Neutrophil (primary cell): Measurements from ENCODE around the gene LITAF.
"Not testable (repeated sequence)": the region's sequence is repeated elsewhere in the genome, so short reads cannot be mapped to it uniquely, and the experiment has no call there.

Experiments
- H3K27ac ChIP-seq: fragments of 200-600 bp; sonication (generic); 2 replicates; pipeline ENCODE4 v1.5.1; 2016; ENCODE audit warnings: mild to moderate bottlenecking, moderate library complexity
- H3K27me3 ChIP-seq: fragments of 200-600 bp; sonication (generic); 2 replicates; pipeline ENCODE4 v1.6.0; 2016; ENCODE audit warnings: mild to moderate bottlenecking
- H3K36me3 ChIP-seq: fragments of 200-600 bp; sonication (generic); 2 replicates; pipeline ENCODE4 v1.5.1; 2017
- H3K4me1 ChIP-seq, 2 experiments: fragments of 200-600 bp in 1 of 2; sonication (generic) in 1 of 2; 1 replicate in 1 of 2; 2 replicates in 1 of 2; pipeline versions ENCODE4 v1.5.1 to v1.6.1; 2013 to 2016; ENCODE audit warnings: low read depth in 1 of 2, low read length in 1 of 2, mild to moderate bottlenecking in 1 of 2, moderate library complexity in 1 of 2; ENCODE audit not compliant: control insufficient read depth in 1 of 2, insufficient read depth in 1 of 2
- H3K4me3 ChIP-seq, 2 experiments: fragments of 200-600 bp in 1 of 2; sonication (generic) in 1 of 2; 1 replicate in 1 of 2; 2 replicates in 1 of 2; pipeline ENCODE4 v1.5.1; 2013 to 2016; ENCODE audit warnings: low read depth in 1 of 2, low read length in 1 of 2, mild to moderate bottlenecking in 1 of 2, moderate library complexity in 1 of 2
- H3K9me3 ChIP-seq: fragments of 200-600 bp; sonication (generic); 2 replicates; pipeline ENCODE4 v1.5.1; 2016
- TF ChIP-seq, protein P1 (sequence below): fragments of 200-600 bp; sonication (generic); IDR thresholded peaks from 2 replicates; pipeline ENCODE4 v1.5.1; 2016; ENCODE audit warnings: antibody characterized with exemption

The LITAF gene

DNA sequence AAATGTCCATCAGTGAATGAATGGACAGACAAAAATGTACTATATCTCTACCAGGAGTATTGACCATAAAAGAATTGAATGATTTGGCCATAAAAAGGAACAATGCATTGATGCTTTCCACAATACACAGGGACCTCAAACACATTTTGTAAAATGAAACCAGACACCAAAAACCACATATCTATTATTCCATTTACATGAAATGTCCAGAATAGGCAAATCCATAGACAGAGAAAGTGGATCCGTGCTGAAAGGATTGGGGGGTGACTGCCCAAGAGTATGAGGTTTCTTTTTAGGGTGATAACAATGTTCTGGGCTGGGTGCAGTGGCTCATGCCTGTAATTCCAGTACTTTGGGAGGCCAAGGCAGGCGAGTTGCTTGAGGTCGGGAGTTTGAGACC lies 6.9 kb upstream of the LITAF start:
- H3K27me3 ChIP-seq, result no peaks in the 10 kb centered on the region
- H3K36me3 ChIP-seq, result no peaks in the 10 kb centered on the region
- H3K4me3 ChIP-seq, result peak overlapping the region in 1 of 2 experiments; percentile 10
- H3K27ac ChIP-seq, result peak overlapping the region; percentile 100
- H3K9me3 ChIP-seq, result no peaks in the 10 kb centered on the region
- H3K4me1 ChIP-seq, result peaks cover 62 to 63% of the 10 kb centered on the region in 2 experiments
- TF ChIP-seq, protein P1, sequence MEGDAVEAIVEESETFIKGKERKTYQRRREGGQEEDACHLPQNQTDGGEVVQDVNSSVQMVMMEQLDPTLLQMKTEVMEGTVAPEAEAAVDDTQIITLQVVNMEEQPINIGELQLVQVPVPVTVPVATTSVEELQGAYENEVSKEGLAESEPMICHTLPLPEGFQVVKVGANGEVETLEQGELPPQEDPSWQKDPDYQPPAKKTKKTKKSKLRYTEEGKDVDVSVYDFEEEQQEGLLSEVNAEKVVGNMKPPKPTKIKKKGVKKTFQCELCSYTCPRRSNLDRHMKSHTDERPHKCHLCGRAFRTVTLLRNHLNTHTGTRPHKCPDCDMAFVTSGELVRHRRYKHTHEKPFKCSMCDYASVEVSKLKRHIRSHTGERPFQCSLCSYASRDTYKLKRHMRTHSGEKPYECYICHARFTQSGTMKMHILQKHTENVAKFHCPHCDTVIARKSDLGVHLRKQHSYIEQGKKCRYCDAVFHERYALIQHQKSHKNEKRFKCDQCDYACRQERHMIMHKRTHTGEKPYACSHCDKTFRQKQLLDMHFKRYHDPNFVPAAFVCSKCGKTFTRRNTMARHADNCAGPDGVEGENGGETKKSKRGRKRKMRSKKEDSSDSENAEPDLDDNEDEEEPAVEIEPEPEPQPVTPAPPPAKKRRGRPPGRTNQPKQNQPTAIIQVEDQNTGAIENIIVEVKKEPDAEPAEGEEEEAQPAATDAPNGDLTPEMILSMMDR, result no peak

DNA sequence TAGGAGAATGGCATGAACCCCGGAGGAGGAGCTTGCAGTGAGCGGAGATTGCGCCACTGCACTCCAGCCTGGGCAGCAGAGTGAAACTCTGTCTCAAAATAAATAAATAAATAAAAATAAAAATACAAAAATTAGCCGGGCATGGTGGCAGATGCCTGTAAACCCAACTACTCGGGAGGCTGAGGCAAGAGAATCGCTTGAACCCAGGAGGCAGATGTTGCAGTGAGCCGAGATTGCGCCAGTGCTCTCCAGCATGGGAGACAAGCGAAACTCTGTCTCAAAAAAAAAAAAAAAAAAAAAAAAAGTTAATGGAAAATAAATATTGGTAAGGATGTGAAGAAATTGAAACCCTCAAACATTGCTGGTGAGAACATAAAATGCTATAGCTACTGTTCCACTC lies 6.4 kb upstream of the LITAF start:
- not testable (repeated sequence) for H3K27me3 ChIP-seq, H3K36me3 ChIP-seq, H3K9me3 ChIP-seq
- peak overlapping the region in 1 of 2 experiments; percentile 10 for H3K4me3 ChIP-seq
- H3K27ac ChIP-seq, result peak overlapping the region; percentile 100
- peaks cover 62 to 63% of the 10 kb centered on the region in 2 experiments for H3K4me1 ChIP-seq

DNA sequence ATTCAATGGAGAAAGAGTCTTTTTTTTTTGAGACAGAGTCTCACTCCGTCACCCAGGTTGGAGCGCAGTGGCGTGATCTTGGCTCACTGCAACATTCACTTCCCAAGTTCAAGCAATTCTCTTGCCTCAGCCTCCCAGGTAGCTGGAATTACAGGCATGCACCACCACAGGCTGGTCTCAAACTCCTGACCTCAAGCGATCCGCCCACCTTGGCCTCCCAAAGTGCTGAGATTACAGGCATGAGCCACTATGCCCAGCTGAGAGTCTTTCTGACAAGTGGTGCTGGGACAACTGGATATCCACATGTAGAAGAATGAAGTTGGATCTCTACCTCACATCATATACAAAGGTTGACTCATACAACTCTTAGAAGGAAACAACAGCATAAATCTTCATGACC lies 4.9 kb upstream of the LITAF start:
- H3K36me3 ChIP-seq, H3K27ac ChIP-seq, H3K4me3 ChIP-seq: not testable (repeated sequence)

DNA sequence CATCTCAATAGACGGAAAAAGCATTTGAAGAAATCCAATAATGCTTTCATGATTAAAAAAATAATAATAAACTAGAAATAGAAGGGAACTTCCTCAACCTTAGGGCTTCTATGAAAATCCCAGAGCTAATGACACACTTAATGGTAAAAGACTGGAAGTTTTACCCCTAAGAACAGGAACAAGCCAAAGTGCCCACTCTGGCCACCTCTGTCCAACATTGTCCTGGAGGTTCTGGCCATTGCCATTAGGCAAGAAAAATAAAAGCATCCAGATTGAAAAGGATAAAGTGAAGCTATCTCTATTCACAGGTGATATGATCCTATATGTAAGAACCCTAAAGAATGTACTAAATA lies 2.5 kb upstream of the LITAF start:
- no peaks in the 10 kb centered on the region for H3K9me3 ChIP-seq
- peaks cover 40 to 51% of the 10 kb centered on the region in 2 experiments for H3K4me1 ChIP-seq
- H3K27me3 ChIP-seq, result no peaks in the 10 kb centered on the region
- no peak overlapping the region for H3K4me3 ChIP-seq
- H3K36me3 ChIP-seq, result no peaks in the 10 kb centered on the region
- peak overlapping the region; percentile 99 for H3K27ac ChIP-seq
- TF ChIP-seq, protein P1, result no peak

More for the DNA sequence above, 4.9 kb upstream of the LITAF start:
- not testable (repeated sequence) for H3K27me3 ChIP-seq, H3K9me3 ChIP-seq
- peaks cover 57 to 59% of the 10 kb centered on the region in 2 experiments for H3K4me1 ChIP-seq

DNA sequence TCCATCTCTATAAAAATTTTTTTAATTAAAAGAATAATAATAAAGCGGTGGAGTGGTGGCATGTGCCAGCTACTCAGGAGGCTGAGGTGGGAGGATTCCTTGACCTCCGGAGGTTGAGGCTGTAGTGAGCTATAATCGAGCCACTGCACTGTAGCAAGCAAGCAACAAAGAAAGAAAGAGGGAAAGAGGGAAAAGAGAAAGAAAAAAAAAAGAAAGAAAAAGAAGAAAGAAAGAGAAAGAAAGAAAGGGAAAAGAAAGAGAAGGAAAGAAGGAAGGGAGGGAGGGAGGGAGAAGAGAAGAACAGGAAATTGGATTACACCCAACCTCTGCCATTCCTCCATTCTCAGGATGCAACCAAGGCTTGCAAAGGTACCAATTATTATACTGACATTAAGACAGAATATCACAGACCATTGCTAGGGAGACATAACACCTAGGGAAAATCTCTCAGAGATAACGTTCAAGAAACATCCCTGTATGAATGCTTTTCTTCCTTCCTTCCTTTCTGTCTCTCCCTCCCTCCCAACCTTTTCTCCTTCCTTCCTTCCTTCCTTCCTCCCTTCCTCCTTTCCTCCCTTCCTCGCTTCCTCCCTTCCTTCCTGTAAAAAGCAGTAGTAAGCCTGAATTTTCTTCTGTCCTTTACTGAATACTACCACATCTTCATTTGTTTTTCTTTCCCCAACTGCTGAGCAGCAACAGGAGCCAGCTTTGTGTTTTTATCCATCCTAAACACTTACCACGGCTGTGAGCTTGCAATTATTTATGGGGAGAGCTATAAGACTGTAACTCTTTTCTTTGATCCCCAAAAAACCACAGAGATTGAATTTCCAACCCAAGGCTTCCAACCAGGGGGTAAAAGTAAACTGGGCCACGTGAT lies 1.8 kb upstream of the LITAF start:
- Histone ChIP-seq H3K4me3 (peak overlapping the region; percentile 93 to 94), H3K27me3 (no peaks in the 10 kb centered on the region), H3K27ac (peak overlapping the region; percentile 99), H3K36me3 (no peaks in the 10 kb centered on the region), H3K9me3 (no peaks in the 10 kb centered on the region), H3K4me1 (peaks cover 43 to 51% of the 10 kb centered on the region in 2 experiments)
- TF ChIP-seq, protein P1, result no peak

DNA sequence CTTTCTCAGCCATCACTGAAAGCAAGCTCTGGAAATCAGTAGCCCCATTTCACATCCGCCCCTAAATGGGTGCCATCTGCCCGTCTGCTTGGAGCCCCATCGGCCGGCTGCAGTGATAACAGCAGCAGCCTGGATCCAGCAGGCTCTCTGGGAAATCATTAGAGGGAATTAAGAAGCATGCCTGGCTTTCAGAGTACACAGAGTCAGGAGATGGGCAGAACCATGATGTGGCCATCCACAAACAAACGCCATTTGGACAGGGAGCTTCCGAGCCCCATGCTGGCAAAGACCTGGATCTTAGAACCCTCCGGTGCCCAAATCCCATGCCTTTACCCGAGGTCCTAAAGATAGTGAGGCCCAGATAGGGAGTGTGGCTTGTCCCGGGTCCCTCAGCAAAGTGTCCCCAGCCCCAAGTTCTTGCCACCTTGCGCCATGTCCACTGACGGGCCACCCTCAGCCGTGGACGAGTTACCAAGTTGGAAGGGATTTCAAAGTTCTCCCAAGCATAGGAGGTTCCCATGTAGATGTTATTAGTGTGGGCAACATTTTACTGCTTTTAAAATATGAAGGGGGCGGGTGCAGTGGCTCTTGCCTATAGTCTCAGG lies 1.0 kb upstream of the LITAF start:
- Histone ChIP-seq H3K27ac (peak overlapping the region; percentile 99), H3K9me3 (no peaks in the 10 kb centered on the region), H3K4me3 (peak overlapping the region; percentile 93 to 94), H3K36me3 (peaks cover 7% of the 10 kb centered on the region), H3K4me1 (peaks cover 43 to 53% of the 10 kb centered on the region in 2 experiments), H3K27me3 (no peaks in the 10 kb centered on the region)
- TF ChIP-seq, protein P1, result no peak
